MCF 10A (cell line): ENCODE measurements around the gene ZNF407. TPM values are rescaled to one million over a fixed set of nuclear protein-coding genes. Genes with fewer than 3 reads are reported as not detected.

ENCODE experiments used
- BruUV-seq: library from RNA; stranded (reverse); fragments of 400-500 nt; replicated peaks from 2 replicates; lab custom pipeline; 2021; lab: Mats Ljungman, UMichigan
- CTCF ChIA-PET: fragments of 300-600 bp; sonication (Branson Sonifier 250); formaldehyde crosslinking; extraction: SDS; loops from one replicate; lab custom pipeline; 2021; ENCODE audit warnings: antibody characterized with exemption, inconsistent platforms; lab: Yijun Ruan, JAX
- POLR2A ChIA-PET: fragments of 300-600, 350-650 bp; sonication (Branson Sonifier 250); formaldehyde crosslinking; extraction: SDS; loops from one replicate; lab custom pipeline; 2020; ENCODE audit warnings: antibody characterized with exemption, inconsistent platforms; lab: Yijun Ruan, JAX
- DNase-seq: peaks from one replicate; pipeline ENCODE4 v3.0.0-alpha.2; 2018; ENCODE audit not compliant: unreplicated experiment
- H3K27ac Mint-ChIP-seq: one replicate; pipeline ENCODE4 v1.8.0; 2022; ENCODE audit warnings: mild to moderate bottlenecking, low read depth, mixed read lengths; ENCODE audit not compliant: unreplicated experiment
- H3K27me3 Mint-ChIP-seq: one replicate; pipeline ENCODE4 v1.8.0; 2022; ENCODE audit warnings: mixed read lengths; ENCODE audit not compliant: insufficient read depth, unreplicated experiment
- H3K36me3 Mint-ChIP-seq: one replicate; pipeline ENCODE4 v1.8.0; 2022; ENCODE audit warnings: mild to moderate bottlenecking, moderate library complexity, mixed read lengths; ENCODE audit not compliant: insufficient read depth, unreplicated experiment
- H3K4me1 Mint-ChIP-seq: one replicate; pipeline ENCODE4 v1.8.0; 2022; ENCODE audit warnings: mixed read lengths; ENCODE audit not compliant: insufficient read depth, unreplicated experiment
- H3K4me3 Mint-ChIP-seq: one replicate; pipeline ENCODE4 v1.8.0; 2022; ENCODE audit warnings: mild to moderate bottlenecking, moderate library complexity, mixed read lengths; ENCODE audit not compliant: unreplicated experiment
- H3K9me3 Mint-ChIP-seq: one replicate; pipeline ENCODE4 v1.8.0; 2022; ENCODE audit warnings: mixed read lengths; ENCODE audit not compliant: unreplicated experiment
- intact Hi-C: fragments of 100-400 bp; cut with micrococcal nuclease; formaldehyde crosslinking; loops from 2 replicates; pipeline ENCODE4 v1.14.1; 2022
- total RNA-seq: library from RNA; stranded (reverse); gene quantifications from 2 replicates; pipeline ENCODE4 v1.2.3, GENCODE V29; 2022
- TF ChIP-seq, protein P1 (sequence below): fragments of 200-600 bp; IDR thresholded peaks from one replicate; pipeline ENCODE4 v1.8.0; 2022; ENCODE audit warnings: antibody characterized with exemption, mild to moderate bottlenecking; ENCODE audit not compliant: unreplicated experiment

Gene ZNF407
- total RNA-seq, 1 experiment from 2014 or later: 9.5 TPM

DNA sequence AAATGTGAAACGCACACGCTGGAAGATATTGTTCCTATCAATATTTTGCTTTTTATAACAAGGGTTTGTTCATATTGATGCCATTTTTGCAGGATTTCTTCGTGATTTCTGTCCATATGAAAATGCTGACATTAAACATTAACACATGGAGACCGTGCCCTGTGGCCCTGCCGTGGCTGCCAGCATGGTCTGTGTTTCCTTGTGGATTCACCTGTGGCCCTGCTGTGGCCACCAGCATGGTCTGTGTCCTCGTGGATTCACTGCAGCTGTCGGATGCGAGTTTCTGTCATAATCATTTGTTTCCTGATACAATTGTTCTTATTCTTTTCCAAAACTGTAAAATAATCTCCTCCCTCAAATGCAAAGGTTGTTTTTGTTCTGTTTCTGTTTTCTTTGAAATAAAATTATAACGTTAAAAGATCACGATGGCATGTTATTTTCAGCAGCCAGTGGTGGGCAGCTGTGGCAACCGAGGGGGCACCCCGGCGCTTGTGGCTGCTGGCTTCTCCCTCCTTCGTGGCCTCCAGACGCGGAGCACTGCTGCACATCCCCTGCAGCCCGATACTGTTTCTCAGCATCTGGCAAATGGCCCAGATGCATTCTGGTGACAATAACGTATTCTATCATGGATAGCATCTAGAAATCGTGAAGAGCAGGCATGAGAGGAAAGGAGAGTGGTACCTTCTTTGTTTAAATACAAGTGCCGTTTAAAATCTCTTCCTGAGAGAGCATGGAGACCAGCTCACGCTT, 467.8 kb downstream of the ZNF407 start:
- no peak overlapping the region for H3K4me3 Mint-ChIP-seq
- no peaks in the 10 kb centered on the region for H3K27me3 Mint-ChIP-seq
- H3K27ac Mint-ChIP-seq: no peak overlapping the region
- H3K36me3 Mint-ChIP-seq: peaks cover 13% of the 10 kb centered on the region
- TF ChIP-seq, protein P1, sequence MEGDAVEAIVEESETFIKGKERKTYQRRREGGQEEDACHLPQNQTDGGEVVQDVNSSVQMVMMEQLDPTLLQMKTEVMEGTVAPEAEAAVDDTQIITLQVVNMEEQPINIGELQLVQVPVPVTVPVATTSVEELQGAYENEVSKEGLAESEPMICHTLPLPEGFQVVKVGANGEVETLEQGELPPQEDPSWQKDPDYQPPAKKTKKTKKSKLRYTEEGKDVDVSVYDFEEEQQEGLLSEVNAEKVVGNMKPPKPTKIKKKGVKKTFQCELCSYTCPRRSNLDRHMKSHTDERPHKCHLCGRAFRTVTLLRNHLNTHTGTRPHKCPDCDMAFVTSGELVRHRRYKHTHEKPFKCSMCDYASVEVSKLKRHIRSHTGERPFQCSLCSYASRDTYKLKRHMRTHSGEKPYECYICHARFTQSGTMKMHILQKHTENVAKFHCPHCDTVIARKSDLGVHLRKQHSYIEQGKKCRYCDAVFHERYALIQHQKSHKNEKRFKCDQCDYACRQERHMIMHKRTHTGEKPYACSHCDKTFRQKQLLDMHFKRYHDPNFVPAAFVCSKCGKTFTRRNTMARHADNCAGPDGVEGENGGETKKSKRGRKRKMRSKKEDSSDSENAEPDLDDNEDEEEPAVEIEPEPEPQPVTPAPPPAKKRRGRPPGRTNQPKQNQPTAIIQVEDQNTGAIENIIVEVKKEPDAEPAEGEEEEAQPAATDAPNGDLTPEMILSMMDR: no peak
- POLR2A ChIA-PET: no interaction called here
- H3K4me1 Mint-ChIP-seq: peaks cover under 1% of the 10 kb centered on the region
- intact Hi-C loops: no loop called here
- DNase-seq: no peak
- CTCF ChIA-PET: interaction anchor here (0.9 to 1.3 kb wide), 2 partner anchors 24 to 169 kb away, joined by 3 to 4 read pairs; no protein-coding TSS in a partner anchor
- no peaks in the 10 kb centered on the region for H3K9me3 Mint-ChIP-seq
- BruUV-seq: no TSS peak

DNA sequence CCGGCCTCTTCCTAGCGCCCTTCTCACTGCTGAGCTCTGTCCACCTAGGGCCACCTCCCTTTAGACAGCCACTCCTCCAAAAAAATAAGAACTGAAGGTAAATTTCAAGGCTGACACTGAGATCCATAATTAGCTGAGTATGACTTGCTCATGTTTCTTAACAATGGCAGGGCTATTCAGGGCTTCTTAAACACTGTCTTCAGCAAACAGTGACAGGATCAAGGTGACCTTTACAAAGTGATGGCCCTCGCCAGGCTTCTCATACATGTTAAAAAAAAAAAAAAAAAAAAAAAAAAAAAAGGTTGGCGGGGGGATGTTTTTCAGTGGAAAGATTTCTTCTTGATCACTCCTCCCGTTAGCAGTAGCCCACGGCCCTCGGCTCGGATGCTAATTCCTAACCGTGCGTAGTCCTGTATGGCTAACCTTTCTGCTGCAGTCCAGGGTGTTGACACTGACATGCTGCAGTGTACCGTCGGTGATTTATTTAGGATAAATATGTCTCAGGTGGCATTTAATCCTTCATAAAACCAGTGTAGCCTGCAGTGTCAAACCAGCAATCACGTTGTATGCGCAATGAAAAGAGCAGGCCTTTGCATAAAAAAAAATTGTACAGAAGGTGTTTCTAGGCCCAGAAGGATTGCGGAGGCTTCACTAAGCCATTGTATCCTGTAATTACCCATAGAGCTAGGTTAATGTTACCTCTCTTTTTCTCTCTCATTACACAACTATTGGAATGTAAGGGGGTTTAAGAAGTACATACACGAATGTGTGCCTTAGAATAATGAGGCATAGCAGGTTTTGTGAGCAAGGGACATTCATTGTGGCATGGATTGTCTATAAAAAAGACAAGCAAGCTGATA, 468.6 kb downstream of the ZNF407 start:
- POLR2A ChIA-PET: no interaction called here

DNA sequence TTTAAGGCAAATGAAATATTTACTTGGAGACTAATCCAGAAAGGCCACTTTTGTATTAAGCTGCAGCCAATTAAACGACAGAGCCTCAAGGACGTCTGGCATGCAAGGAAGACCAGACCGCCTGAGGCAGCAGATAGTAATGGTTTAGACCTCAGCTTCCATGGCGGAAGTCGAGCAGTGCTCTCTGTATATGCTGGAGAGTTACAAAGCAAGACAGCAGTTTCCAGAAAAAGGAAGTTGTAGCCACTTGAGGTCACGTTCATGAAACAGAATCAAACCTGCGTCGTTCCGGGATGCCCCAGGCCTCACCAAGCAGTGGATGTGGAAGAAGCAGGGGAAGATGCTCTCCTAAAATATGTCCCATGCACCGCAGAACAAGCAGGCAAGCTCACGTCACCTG, 469.3 kb downstream of the ZNF407 start:
- TF ChIP-seq, protein P1: no peak

More for the DNA sequence above, 468.6 kb downstream of the ZNF407 start:
- intact Hi-C loops: no loop called here
- peaks cover 13% of the 10 kb centered on the region for H3K36me3 Mint-ChIP-seq
- no peaks in the 10 kb centered on the region for H3K27me3 Mint-ChIP-seq
- H3K4me3 Mint-ChIP-seq: no peak overlapping the region
- TF ChIP-seq, protein P1: no peak
- CTCF ChIA-PET: interaction anchor here (1.1 kb wide), 1 partner anchor 11 kb away, joined by 5 read pairs; no protein-coding TSS in a partner anchor
- H3K27ac Mint-ChIP-seq: no peak overlapping the region
- H3K4me1 Mint-ChIP-seq: peaks cover 9% of the 10 kb centered on the region
- H3K9me3 Mint-ChIP-seq: no peaks in the 10 kb centered on the region
- DNase-seq: no peak
- BruUV-seq: no TSS peak

More for the DNA sequence above, 469.3 kb downstream of the ZNF407 start:
- BruUV-seq: no TSS peak
- intact Hi-C loops: no loop called here
- no peak overlapping the region for H3K27ac Mint-ChIP-seq
- POLR2A ChIA-PET: no interaction called here
- H3K36me3 Mint-ChIP-seq: peaks cover 13% of the 10 kb centered on the region
- no peak overlapping the region for H3K4me3 Mint-ChIP-seq
- peaks cover 11% of the 10 kb centered on the region for H3K4me1 Mint-ChIP-seq
- CTCF ChIA-PET: interaction anchor here (1.1 kb wide), 1 partner anchor 10 kb away, joined by 5 read pairs; no protein-coding TSS in a partner anchor
- H3K9me3 Mint-ChIP-seq: no peaks in the 10 kb centered on the region
- DNase-seq: no peak
- H3K27me3 Mint-ChIP-seq: no peaks in the 10 kb centered on the region
